Activated CD8-positive, alpha-beta T cell treated with anti-CD3 and anti-CD28 coated beads for 36 hours (primary cell): ENCODE measurements around the gene KIF4B. TPM values are rescaled to one million over a fixed set of nuclear protein-coding genes. Genes with fewer than 3 reads are reported as not detected.

ENCODE experiments used
- ATAC-seq: fragments of 200-7000 bp; cut with Tn5 transposase; one replicate; pipeline ENCODE4 v1.10.0; 2021; ENCODE audit warnings: mild to moderate bottlenecking, moderate library complexity
- CTCF ChIA-PET: fragments of 350-600 bp; sonication (Branson Sonifier 250); formaldehyde crosslinking; loops from one replicate; lab custom pipeline; 2021; ENCODE audit warnings: antibody characterized with exemption; lab: Charles Lee
- POLR2A ChIA-PET: fragments of 350-600 bp; sonication (Branson Sonifier 250); formaldehyde crosslinking; loops from one replicate; lab custom pipeline; 2021; ENCODE audit warnings: antibody characterized with exemption; lab: Charles Lee
- DNase-seq: peaks from one replicate; pipeline ENCODE4 v3.0.0-alpha.2; 2020
- H3K27ac Mint-ChIP-seq: one replicate; pipeline ENCODE4 v1.8.0; 2021; ENCODE audit warnings: mild to moderate bottlenecking, mixed read lengths
- H3K27me3 Mint-ChIP-seq: one replicate; pipeline ENCODE4 v1.8.0; 2021; ENCODE audit warnings: mixed read lengths
- H3K36me3 Mint-ChIP-seq: one replicate; pipeline ENCODE4 v1.8.0; 2021; ENCODE audit warnings: low read depth, mixed read lengths
- H3K4me1 Mint-ChIP-seq: one replicate; pipeline ENCODE4 v1.8.0; 2021; ENCODE audit warnings: low read depth, mixed read lengths
- H3K4me3 Mint-ChIP-seq: one replicate; pipeline ENCODE4 v1.8.0; 2021; ENCODE audit warnings: mild to moderate bottlenecking, moderate library complexity, mixed read lengths
- H3K9me3 Mint-ChIP-seq: one replicate; pipeline ENCODE4 v1.8.0; 2021; ENCODE audit warnings: mixed read lengths
- intact Hi-C: fragments of 100-400 bp; cut with micrococcal nuclease; formaldehyde crosslinking; loops from one replicate; pipeline ENCODE4 v1.10.0; 2022
- total RNA-seq, 2 experiments: library from RNA; stranded (reverse); gene quantifications; one replicate each; pipeline ENCODE4 v1.2.3, GENCODE V29; 2021
- TF ChIP-seq, protein P1 (sequence below): fragments of 200-600 bp; IDR thresholded peaks from one replicate; pipeline ENCODE4 v1.8.0; 2022; ENCODE audit warnings: antibody characterized with exemption, mild to moderate bottlenecking

The KIF4B gene
- total RNA-seq, 2 experiments from 2014 or later: 0.11 TPM; not detected in 1

DNA sequence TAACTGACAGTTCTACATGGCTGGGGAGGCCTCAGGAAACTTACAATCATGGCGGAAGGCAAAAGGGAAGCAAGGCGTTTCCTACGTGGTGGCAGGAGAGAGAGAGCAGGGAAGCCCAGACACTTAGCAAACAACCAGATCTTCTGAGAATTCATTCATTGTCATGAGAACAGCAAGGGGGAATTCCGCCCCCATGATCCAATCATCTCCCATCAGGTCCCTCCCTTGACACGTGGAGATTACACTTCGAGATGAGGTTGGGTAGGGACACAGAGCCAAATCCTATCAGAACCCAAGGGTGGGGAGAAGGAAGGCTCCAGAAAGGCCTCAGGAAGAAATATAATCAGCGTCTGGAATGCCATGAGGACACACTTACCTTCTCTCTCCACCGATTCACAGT, 34.3 kb downstream of the KIF4B start:
- H3K27ac Mint-ChIP-seq: no peak overlapping the region
- POLR2A ChIA-PET: no interaction called here
- no peaks in the 10 kb centered on the region for H3K9me3 Mint-ChIP-seq
- CTCF ChIA-PET: no interaction called here
- ATAC-seq: no peak
- no peaks in the 10 kb centered on the region for H3K36me3 Mint-ChIP-seq
- no peaks in the 10 kb centered on the region for H3K4me1 Mint-ChIP-seq
- H3K4me3 Mint-ChIP-seq: no peak overlapping the region
- TF ChIP-seq, protein P1, sequence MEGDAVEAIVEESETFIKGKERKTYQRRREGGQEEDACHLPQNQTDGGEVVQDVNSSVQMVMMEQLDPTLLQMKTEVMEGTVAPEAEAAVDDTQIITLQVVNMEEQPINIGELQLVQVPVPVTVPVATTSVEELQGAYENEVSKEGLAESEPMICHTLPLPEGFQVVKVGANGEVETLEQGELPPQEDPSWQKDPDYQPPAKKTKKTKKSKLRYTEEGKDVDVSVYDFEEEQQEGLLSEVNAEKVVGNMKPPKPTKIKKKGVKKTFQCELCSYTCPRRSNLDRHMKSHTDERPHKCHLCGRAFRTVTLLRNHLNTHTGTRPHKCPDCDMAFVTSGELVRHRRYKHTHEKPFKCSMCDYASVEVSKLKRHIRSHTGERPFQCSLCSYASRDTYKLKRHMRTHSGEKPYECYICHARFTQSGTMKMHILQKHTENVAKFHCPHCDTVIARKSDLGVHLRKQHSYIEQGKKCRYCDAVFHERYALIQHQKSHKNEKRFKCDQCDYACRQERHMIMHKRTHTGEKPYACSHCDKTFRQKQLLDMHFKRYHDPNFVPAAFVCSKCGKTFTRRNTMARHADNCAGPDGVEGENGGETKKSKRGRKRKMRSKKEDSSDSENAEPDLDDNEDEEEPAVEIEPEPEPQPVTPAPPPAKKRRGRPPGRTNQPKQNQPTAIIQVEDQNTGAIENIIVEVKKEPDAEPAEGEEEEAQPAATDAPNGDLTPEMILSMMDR: no peak
- no peak for DNase-seq
- H3K27me3 Mint-ChIP-seq: peaks cover 13% of the 10 kb centered on the region
- intact Hi-C loops: no loop called here

DNA sequence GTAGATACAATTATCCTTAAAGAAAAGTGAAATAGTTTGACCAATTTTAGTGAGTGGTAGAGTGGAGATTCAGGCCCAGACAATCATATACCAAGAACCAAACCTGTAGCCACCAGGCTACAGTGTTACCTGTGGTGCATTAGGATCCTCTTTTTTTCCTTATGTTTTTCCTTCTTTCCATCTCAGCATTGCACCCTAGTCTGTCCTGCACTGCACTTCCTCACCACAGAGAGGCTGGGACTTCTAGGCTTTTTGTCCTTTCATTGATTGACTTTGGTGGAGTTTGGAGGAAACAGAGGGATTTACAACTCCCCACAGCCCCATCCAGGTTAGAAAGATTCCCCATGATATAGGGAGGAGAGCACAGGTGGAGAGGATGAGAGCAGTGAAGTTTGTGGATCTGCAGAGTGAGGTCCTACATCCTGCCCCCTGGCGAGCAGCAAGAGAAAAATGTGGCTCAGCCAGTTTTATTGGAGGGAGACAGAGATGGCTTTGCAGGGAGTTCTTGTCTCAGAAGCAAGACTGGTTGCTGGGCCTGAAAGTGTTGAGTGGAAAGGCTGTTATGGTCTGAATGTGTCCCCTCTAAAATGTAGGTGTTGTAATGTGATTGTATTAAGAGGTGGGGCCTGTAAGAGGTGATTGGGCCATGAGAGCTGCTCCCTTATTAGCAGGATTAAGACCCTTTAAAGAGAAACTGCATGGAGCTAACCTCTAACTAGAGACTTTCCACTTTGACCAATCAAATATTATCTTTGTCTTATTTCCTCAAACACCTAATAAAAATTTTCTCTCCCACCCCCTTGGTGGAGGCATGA, 36.2 kb downstream of the KIF4B start:
- peaks cover 11% of the 10 kb centered on the region for H3K27me3 Mint-ChIP-seq
- intact Hi-C loops: no loop called here
- POLR2A ChIA-PET: no interaction called here
- no peaks in the 10 kb centered on the region for H3K4me1 Mint-ChIP-seq
- CTCF ChIA-PET: no interaction called here
- no peak for ATAC-seq
- no peaks in the 10 kb centered on the region for H3K9me3 Mint-ChIP-seq
- no peaks in the 10 kb centered on the region for H3K36me3 Mint-ChIP-seq
- no peak for DNase-seq
- TF ChIP-seq, protein P1: no peak
- H3K4me3 Mint-ChIP-seq: no peak overlapping the region
- no peak overlapping the region for H3K27ac Mint-ChIP-seq

DNA sequence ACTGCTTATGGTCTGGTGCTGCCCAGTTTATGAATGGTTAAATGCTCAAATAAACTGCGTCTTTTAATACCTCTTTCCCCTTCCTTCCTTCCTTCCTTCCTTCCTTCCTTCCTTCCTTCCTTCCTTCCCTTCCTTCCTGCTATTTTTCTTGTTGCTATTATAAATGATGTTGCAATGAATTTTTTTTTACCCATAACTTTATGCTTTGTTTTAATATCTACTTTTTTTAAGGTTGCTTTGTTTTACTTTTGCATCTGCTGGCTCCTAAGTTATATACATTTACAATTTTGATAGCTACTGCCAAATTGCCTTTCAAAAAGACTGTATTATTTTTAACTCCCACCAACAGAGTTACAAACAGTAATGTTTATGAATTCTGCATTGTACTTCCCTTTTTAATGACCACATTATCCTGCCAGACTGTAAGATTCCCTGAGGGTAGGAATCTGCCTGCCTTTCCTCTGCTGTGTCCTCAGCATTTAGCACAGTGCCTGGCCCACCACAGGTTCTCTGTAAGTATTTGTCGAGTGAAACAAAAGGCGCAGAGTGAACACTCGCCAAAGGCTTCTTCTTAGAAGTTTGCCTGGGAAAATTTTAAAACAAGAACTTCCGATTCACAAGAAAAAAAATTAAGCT, 36.9 kb downstream of the KIF4B start:
- peaks cover 13% of the 10 kb centered on the region for H3K27me3 Mint-ChIP-seq
- POLR2A ChIA-PET: no interaction called here
- intact Hi-C loops: no loop called here

DNA sequence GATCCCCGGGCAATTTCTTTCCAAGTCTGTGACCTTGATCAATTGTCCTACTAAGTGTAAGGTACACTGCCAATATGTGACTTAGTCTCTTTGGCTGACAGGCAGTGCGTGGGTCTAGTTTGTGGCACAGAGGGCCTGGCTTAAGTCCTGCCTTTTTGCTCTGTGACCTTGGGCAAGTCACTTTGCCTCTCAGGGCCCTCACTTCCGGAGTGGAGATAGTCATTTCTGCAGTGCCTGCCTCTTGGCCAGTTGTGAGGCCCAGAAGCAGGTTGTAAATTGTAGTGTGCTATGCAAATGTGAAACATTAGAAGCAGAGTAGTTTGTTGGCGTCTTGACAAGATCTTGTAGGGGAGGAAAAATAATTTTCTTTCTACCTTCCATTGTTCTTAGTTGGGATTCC, 39.0 kb downstream of the KIF4B start:
- intact Hi-C loops: no loop called here
- H3K4me1 Mint-ChIP-seq: no peaks in the 10 kb centered on the region
- ATAC-seq (no peak), DNase-seq (no peak)
- H3K4me3 Mint-ChIP-seq: no peak overlapping the region
- TF ChIP-seq, protein P1: no peak
- no peak overlapping the region for H3K27ac Mint-ChIP-seq
- CTCF ChIA-PET: no interaction called here
- no peaks in the 10 kb centered on the region for H3K9me3 Mint-ChIP-seq
- no peaks in the 10 kb centered on the region for H3K36me3 Mint-ChIP-seq
- POLR2A ChIA-PET: no interaction called here
- peaks cover 11% of the 10 kb centered on the region for H3K27me3 Mint-ChIP-seq

More for the DNA sequence above, 36.9 kb downstream of the KIF4B start:
- no peak overlapping the region for H3K27ac Mint-ChIP-seq
- H3K4me1 Mint-ChIP-seq: no peaks in the 10 kb centered on the region
- no peak for DNase-seq
- TF ChIP-seq, protein P1: no peak
- no peaks in the 10 kb centered on the region for H3K36me3 Mint-ChIP-seq
- no peak for ATAC-seq
- H3K9me3 Mint-ChIP-seq: no peaks in the 10 kb centered on the region
- CTCF ChIA-PET: no interaction called here
- H3K4me3 Mint-ChIP-seq: no peak overlapping the region

DNA sequence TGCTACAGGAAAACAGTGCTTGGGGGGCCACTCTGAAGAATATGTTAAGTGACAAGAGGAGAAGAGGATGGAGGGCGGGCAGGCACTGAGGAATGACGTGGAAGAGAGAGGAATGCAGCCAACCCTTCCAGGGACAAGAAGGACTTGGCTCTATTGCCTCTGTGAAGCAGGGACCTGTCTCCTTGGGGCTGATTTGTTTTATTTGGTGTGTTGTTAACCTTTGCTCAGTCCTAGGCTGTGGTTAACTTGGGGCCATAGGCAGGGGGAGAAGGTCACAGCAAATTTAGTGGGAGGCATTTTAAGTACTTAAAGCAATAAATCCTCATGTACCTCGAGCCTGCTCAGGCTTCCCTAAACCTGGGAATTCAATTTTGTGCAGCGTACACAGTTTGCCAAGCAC, 39.9 kb downstream of the KIF4B start:
- intact Hi-C loops: no loop called here
- H3K27me3 Mint-ChIP-seq: peaks cover 8% of the 10 kb centered on the region
- ChIA-PET CTCF (no interaction called here), POLR2A (no interaction called here)
- no peaks in the 10 kb centered on the region for H3K4me1 Mint-ChIP-seq
- no peaks in the 10 kb centered on the region for H3K36me3 Mint-ChIP-seq
- H3K4me3 Mint-ChIP-seq: no peak overlapping the region
- no peak overlapping the region for H3K27ac Mint-ChIP-seq
- H3K9me3 Mint-ChIP-seq: no peaks in the 10 kb centered on the region
- ATAC-seq (no peak), DNase-seq (no peak)
- TF ChIP-seq, protein P1: no peak
